Caco-2 (cell line): ENCODE results near the gene RNU6-9. TPM values are rescaled to one million over a fixed set of nuclear protein-coding genes. Genes with fewer than 3 reads are reported as not detected.

Experiments used
- BruUV-seq: library from RNA; stranded (reverse); fragments of 400-500 nt; replicated peaks from 2 replicates; lab custom pipeline; 2021; lab: Mats Ljungman, UMichigan
- CTCF ChIA-PET: fragments of 300-600 bp; sonication (Branson Sonifier 250); formaldehyde crosslinking; loops from one replicate; lab custom pipeline; 2022; ENCODE audit warnings: antibody characterized with exemption; lab: Charles Lee
- POLR2A ChIA-PET: fragments of 300-600 bp; sonication (Branson Sonifier 250); formaldehyde crosslinking; loops from one replicate; lab custom pipeline; 2022; ENCODE audit warnings: antibody characterized with exemption; lab: Charles Lee
- DNase-seq, 2 experiments: peaks; one replicate each; pipeline versions ENCODE4 v3.0.0 to v3.0.0-alpha.2; 2020 to 2022
- H3K27me3 ChIP-seq: replicated peaks from 2 replicates; pipeline ENCODE4 v1.6.0; 2011; ENCODE audit warnings: low read length; ENCODE audit not compliant: control insufficient read depth, insufficient read depth
- H3K36me3 ChIP-seq: 2 replicates; pipeline ENCODE4 v1.5.1; 2011; ENCODE audit warnings: low read length; ENCODE audit not compliant: control insufficient read depth, insufficient read depth
- H3K4me1 ChIP-seq: fragments of 250-450 bp; sonication (Bioruptor Pico); 2 replicates; pipeline ENCODE4 v1.5.1; 2020; ENCODE audit warnings: mild to moderate bottlenecking
- H3K4me3 ChIP-seq: 2 replicates; pipeline ENCODE4 v1.5.1; 2011; ENCODE audit warnings: low read depth, mild to moderate bottlenecking, control low read depth, low read length
- H3K9me3 ChIP-seq: fragments of 250-450 bp; sonication (Bioruptor Pico); 2 replicates; pipeline ENCODE4 v1.5.1; 2020; ENCODE audit warnings: mild to moderate bottlenecking, moderate library complexity
- H3K27ac Mint-ChIP-seq: one replicate; pipeline ENCODE4 v1.8.0; 2022; ENCODE audit warnings: mixed read lengths; ENCODE audit not compliant: unreplicated experiment
- H3K27me3 Mint-ChIP-seq: one replicate; pipeline ENCODE4 v1.8.0; 2022; ENCODE audit warnings: mixed read lengths; ENCODE audit not compliant: insufficient read depth, unreplicated experiment
- H3K36me3 Mint-ChIP-seq: one replicate; pipeline ENCODE4 v1.8.0; 2022; ENCODE audit warnings: mild to moderate bottlenecking, mixed read lengths; ENCODE audit not compliant: insufficient read depth, unreplicated experiment
- H3K4me1 Mint-ChIP-seq: one replicate; pipeline ENCODE4 v1.8.0; 2022; ENCODE audit warnings: low read depth, mixed read lengths; ENCODE audit not compliant: unreplicated experiment
- H3K4me3 Mint-ChIP-seq: one replicate; pipeline ENCODE4 v1.8.0; 2022; ENCODE audit warnings: mild to moderate bottlenecking, moderate library complexity, mixed read lengths; ENCODE audit not compliant: unreplicated experiment
- H3K9me3 Mint-ChIP-seq: one replicate; pipeline ENCODE4 v1.8.0; 2022; ENCODE audit warnings: mixed read lengths; ENCODE audit not compliant: unreplicated experiment
- CTCF ChIP-seq, 2 experiments: fragments of 200-600 bp in 1 of 2; IDR thresholded peaks; 1 replicate in 1 of 2; 2 replicates in 1 of 2; pipeline versions ENCODE4 v1.5.1 to v1.8.0; 2011 to 2022; ENCODE audit warnings: antibody characterized with exemption in 1 of 2, control low read depth in 1 of 2, inconsistent platforms in 1 of 2, low read depth in 1 of 2, low read length in 1 of 2, mild to moderate bottlenecking in 1 of 2, moderate library complexity in 1 of 2; ENCODE audit not compliant: insufficient read depth in 1 of 2, severe bottlenecking in 1 of 2, unreplicated experiment in 1 of 2
- intact Hi-C: fragments of 100-400 bp; cut with micrococcal nuclease; formaldehyde crosslinking; loops from one replicate; pipeline ENCODE4 v1.10.0; 2022; ENCODE audit not compliant: unreplicated experiment
- total RNA-seq: library from RNA; stranded (reverse); gene quantifications from 2 replicates; pipeline ENCODE4 v1.2.3, GENCODE V29; 2022

Gene RNU6-9
- total RNA-seq, 1 experiment from 2014 or later: not detected

- H3K27ac Mint-ChIP-seq: no peak overlapping the region
- POLR2A ChIA-PET: no interaction called here
- no peak for TF ChIP-seq CTCF (IDR thresholded peaks at IDR 0.05; ENCODE audit: insufficient read depth in 1 of 2, low read depth in 1 of 2, low read length in 1 of 2, severe bottlenecking in 1 of 2, unreplicated experiment in 1 of 2)
These were observed 24.6 kb upstream of the RNU6-9 start for GRCh38 chr19:868458-869244.

GRCh38 chr19:869245-870177, 23.8 kb upstream of the RNU6-9 start:
- ChIA-PET POLR2A (no interaction called here), CTCF (no interaction called here)
- no peaks in the 10 kb centered on the region for H3K27me3 ChIP-seq
- Mint-ChIP-seq H3K4me3 (no peak overlapping the region), H3K27ac (no peak overlapping the region), H3K36me3 (peaks cover 78% of the 10 kb centered on the region), H3K27me3 (no peaks in the 10 kb centered on the region), H3K4me1 (no peaks in the 10 kb centered on the region), H3K9me3 (no peaks in the 10 kb centered on the region)
- intact Hi-C loops: loop anchor here (10.0 kb wide), 1 partner anchor 95 kb away; no protein-coding TSS in a partner anchor
- BruUV-seq: no TSS peak
- no peak for DNase-seq
- no peak for TF ChIP-seq CTCF (IDR thresholded peaks at IDR 0.05; ENCODE audit: insufficient read depth in 1 of 2, low read depth in 1 of 2, low read length in 1 of 2, severe bottlenecking in 1 of 2, unreplicated experiment in 1 of 2)
- H3K36me3 ChIP-seq: peaks cover 8% of the 10 kb centered on the region
- H3K9me3 ChIP-seq: no peaks in the 10 kb centered on the region
- H3K4me1 ChIP-seq: no peaks in the 10 kb centered on the region; the same call in 1 of the 2 replicates
- H3K4me3 ChIP-seq: no peak overlapping the region

More at GRCh38 chr19:868458-869244, 24.6 kb upstream of the RNU6-9 start:
- intact Hi-C loops: loop anchor here (10.0 kb wide), 1 partner anchor 94 kb away; no protein-coding TSS in a partner anchor
- Histone ChIP-seq H3K36me3 (peaks cover 8% of the 10 kb centered on the region), H3K4me1 (no peaks in the 10 kb centered on the region; the same call in 1 of the 2 replicates), H3K27me3 (no peaks in the 10 kb centered on the region), H3K9me3 (no peaks in the 10 kb centered on the region), H3K4me3 (no peak overlapping the region)
- H3K4me3 Mint-ChIP-seq: no peak overlapping the region
- no peaks in the 10 kb centered on the region for H3K27me3 Mint-ChIP-seq
- CTCF ChIA-PET: no interaction called here
- DNase-seq: no peak
- H3K9me3 Mint-ChIP-seq: no peaks in the 10 kb centered on the region
- no peaks in the 10 kb centered on the region for H3K4me1 Mint-ChIP-seq
- BruUV-seq: no TSS peak
- peaks cover 86% of the 10 kb centered on the region for H3K36me3 Mint-ChIP-seq

- CTCF ChIA-PET: no interaction called here
- Mint-ChIP-seq H3K27ac (peak overlapping the region; percentile 61), H3K36me3 (peaks cover 79% of the 10 kb centered on the region), H3K27me3 (no peaks in the 10 kb centered on the region), H3K4me1 (no peaks in the 10 kb centered on the region), H3K4me3 (peak overlapping the region; percentile 32), H3K9me3 (no peaks in the 10 kb centered on the region)
- intact Hi-C loops: no loop called here
- DNase-seq: no peak
- H3K36me3 ChIP-seq: peaks cover 8% of the 10 kb centered on the region
- no peaks in the 10 kb centered on the region for H3K9me3 ChIP-seq
- H3K4me3 ChIP-seq: no peak overlapping the region
- no TSS peak for BruUV-seq
- H3K4me1 ChIP-seq: no peaks in the 10 kb centered on the region; the same call in 1 of the 2 replicates
- POLR2A ChIA-PET: no interaction called here
- no peaks in the 10 kb centered on the region for H3K27me3 ChIP-seq
- TF ChIP-seq CTCF (IDR thresholded peaks at IDR 0.05; ENCODE audit: insufficient read depth in 1 of 2, low read depth in 1 of 2, low read length in 1 of 2, severe bottlenecking in 1 of 2, unreplicated experiment in 1 of 2): no peak
These were observed 23.0 kb upstream of the RNU6-9 start for GRCh38 chr19:870314-870713.
